GM19240 (cell line): ENCODE results near the gene STRN4.
"Not testable (repeated sequence)": the region's sequence is repeated elsewhere in the genome, so short reads cannot be mapped to it uniquely, and the experiment has no call there.

Source experiments
- DNase-seq: peaks from one replicate; pipeline ENCODE4 v3.0.0; 2011; ENCODE audit warnings: low spot score; ENCODE audit not compliant: insufficient read length

The STRN4 gene, protein sequence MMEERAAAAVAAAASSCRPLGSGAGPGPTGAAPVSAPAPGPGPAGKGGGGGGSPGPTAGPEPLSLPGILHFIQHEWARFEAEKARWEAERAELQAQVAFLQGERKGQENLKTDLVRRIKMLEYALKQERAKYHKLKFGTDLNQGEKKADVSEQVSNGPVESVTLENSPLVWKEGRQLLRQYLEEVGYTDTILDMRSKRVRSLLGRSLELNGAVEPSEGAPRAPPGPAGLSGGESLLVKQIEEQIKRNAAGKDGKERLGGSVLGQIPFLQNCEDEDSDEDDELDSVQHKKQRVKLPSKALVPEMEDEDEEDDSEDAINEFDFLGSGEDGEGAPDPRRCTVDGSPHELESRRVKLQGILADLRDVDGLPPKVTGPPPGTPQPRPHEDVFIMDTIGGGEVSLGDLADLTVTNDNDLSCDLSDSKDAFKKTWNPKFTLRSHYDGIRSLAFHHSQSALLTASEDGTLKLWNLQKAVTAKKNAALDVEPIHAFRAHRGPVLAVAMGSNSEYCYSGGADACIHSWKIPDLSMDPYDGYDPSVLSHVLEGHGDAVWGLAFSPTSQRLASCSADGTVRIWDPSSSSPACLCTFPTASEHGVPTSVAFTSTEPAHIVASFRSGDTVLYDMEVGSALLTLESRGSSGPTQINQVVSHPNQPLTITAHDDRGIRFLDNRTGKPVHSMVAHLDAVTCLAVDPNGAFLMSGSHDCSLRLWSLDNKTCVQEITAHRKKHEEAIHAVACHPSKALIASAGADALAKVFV

DNA sequence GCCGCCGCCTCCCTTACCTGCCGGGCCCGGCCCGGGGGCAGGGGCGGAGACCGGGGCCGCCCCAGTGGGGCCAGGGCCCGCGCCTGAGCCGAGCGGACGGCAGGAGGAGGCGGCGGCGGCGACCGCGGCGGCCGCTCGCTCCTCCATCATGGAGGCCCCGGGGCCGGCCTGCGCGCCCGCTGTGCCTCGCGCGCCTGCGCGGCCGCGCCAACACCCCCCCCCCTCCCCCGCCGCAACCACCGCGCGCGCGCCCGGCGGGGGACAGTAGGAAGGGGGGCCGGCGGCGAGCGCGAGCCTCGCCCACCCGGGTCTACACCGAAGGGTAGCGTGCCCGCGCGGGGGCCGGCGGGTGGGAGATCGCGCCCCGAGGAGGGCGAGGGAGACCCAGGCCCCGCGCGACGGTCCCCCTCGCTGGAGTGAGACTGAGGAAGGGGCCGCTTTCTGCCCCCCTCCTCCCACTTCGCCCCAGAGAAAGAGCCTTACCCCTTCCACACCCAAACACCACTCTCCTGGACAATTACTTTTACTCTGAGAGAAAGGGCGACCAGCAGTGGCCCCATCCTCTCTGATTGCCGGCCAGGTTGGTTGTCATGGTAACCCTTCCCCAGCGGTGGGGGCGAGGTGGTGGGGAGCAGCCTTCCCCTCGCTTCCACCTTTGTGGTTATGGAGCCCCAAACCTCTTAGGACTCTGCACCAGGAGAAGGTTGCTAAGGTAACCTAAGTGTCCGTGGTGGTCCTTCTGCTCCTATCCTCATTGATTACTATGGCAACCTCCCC lies at the start of gene STRN4:
TSS of gene STRN4 (minus strand) at position 170 of the 777 bp plus-strand sequence. CDS start at position 150, 20 bp downstream.
- peak; percentile 87 for DNase-seq

- no peak for DNase-seq
Observed at GRCh38 chr19:46791944-46792343, 45.7 kb upstream of the STRN4 start.

- DNase-seq = no peak
Observed at GRCh38 chr19:46789371-46789770, 43.1 kb upstream of the STRN4 start.

DNA sequence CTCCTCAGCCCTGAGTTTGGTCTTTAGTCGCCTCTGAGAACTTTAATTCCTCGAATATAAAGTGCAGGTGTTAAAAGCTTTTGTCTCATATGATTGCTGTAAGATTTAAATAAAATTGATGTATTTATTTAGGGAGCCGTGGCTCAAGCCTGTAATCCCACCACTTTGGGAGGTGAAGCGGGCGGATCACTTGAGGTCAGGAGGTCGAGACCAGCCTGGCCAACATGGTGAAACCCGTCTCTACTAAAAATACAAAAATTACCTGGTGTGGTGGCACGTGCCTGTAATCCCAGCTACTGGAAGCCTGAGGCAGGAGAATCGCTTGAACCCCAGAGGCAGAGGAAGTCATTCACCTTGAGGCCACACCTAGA lies 42.7 kb upstream of the STRN4 start:
- no peak for DNase-seq

- peak; percentile 94 for DNase-seq
Observed at GRCh38 chr19:46788262-46788967, 42.2 kb upstream of the STRN4 start, which contains the start of gene SLC1A5. Gene SLC1A5 (minus strand): TSS chr19:46788594. CDS start chr19:46787965, 629 bp downstream.

GRCh38 chr19:46787331-46788261 lies 41.3 kb upstream of the STRN4 start:
- no peak for DNase-seq

GRCh38 chr19:46787040-46787330 lies 40.7 kb upstream of the STRN4 start:
- DNase-seq = no peak

DNA sequence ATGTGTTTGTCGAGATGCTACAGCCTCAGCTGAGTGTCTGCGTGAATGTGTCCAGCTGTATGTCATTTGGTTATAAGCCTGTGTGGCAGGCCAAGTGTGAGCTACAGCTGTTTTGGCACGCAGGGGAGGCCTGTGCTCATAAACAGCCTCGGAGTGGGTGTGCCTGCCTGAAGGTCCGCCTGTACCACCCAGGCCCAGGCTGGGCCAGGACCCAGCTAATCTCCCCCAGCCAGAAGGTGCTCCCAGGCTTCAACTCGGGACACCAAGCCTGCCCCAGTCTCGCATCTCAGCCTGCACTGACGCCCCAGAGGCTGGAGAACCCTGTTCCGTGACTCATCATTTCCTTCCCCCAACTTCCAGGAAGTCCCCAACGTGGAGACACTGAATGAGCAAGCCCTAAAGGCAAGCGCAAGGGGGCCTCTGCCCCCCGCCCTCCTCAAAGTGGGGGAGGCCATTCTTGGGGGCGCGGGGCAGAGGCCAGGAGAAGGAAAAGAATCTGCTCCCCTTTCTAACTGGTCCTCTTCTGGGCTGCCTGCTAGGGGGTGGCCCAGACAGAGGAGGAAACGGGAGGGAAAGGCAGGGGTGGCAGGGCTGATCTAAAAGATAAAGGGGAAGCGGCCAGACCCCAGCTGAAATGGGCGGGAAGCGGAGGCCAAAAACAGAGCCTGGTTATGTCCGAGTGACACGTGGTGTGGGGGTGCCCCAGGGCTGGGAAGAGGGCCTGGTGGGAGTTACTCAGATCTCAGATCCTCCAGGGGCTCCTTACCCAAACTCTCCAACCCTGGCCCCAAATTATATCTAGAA lies 40.2 kb upstream of the STRN4 start:
- DNase-seq = peak; percentile 71

- no peak for DNase-seq
Observed at GRCh38 chr19:46785980-46786235, 39.7 kb upstream of the STRN4 start.

GRCh38 chr19:46785054-46785979 lies 39.1 kb upstream of the STRN4 start:
- DNase-seq = no peak

GRCh38 chr19:46784262-46785053 lies 38.2 kb upstream of the STRN4 start:
- DNase-seq = peak; percentile 78

DNA sequence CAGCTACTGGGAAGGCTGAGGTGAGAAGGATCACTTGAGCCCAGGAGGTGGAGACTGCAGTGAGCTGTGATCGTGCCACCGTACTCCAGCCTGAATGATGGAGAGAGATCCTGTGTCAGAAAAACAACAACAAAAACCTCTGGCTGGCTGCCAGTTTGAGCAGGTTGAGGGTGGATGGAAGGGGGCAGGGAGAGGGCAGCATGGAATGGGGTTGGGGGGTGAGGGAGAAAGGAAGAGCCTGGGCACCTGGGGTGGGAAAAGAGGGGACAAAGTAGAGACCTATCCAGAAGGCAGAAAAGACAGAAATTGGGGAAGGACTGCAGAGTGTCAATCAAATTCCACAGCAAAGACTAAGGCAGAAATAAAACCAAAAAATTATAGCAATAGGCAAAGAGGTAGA lies 37.4 kb upstream of the STRN4 start:
- no peak for DNase-seq

- no peak for DNase-seq
Observed at GRCh38 chr19:46782355-46783019, 36.2 kb upstream of the STRN4 start.

GRCh38 chr19:46777956-46778645 lies 31.9 kb upstream of the STRN4 start:
- not testable (repeated sequence) for DNase-seq

DNA sequence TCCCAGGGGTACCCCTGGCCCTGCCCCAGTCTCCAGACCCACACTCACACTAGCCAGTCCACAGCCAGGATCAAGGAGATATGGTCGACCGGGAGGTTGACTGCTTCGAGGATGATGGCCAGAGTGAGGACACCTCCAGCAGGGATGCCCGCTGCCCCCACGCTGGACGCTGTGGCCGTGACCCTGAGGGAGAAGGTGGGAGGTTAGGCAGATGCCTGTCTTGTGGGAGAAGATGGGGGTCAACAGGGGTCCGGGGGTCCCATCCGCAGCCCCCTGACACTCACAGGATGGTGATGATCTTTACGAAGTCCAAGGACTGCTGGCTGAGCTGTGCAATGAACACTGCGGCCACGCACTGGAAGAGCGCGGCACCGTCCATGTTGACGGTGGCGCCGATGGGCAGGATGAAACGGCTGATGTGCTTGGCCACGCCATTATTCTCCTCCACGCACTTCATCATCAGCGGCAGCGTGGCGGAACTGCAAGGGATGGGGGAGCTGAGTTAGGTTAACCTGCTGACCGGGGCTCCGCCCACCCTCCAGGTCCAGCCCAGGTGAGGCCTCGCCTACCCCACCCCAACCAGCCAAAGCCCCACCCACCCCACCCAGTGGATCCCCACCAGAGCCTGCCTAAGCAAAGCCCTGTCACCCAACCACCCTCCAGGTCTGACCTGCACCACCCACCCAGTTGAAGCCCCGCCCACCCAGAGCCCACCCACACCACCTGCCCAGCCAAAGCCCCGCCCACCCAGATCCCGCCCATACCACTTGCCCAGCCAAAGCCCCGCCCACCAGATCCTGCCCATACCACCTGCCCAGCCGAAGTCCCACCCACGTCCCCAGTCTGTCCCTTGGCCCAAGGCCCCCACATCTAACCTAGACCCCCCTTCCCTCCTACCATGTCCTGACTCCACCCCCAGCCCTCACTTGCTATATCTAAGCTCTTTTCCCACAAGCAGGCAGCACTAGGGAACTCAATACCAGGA lies 31.0 kb upstream of the STRN4 start:
- DNase-seq = no peak
